GM13976 (cell line): ENCODE measurements around the gene AQP12A.

Experiments used
- DNase-seq: peaks from one replicate; pipeline ENCODE4 v3.0.0; 2012; ENCODE audit warnings: low spot score
- in situ Hi-C: fragments of 300-500 bp; cut with MboI; formaldehyde crosslinking; loops from one replicate; pipeline ENCODE4 v1.12.0; 2022; ENCODE audit warnings: low sequenced_read_pairs, mixed read lengths, inconsistent platforms; ENCODE audit not compliant: unreplicated experiment
- TF ChIP-seq, protein P1 (sequence below): IDR thresholded peaks from 2 replicates; pipeline ENCODE4 v1.5.1; 2012; ENCODE audit warnings: borderline replicate concordance, mild to moderate bottlenecking; ENCODE audit not compliant: insufficient read depth; ENCODE audit errors: extremely low read depth, missing control alignments, control extremely low read depth

Gene AQP12A

DNA sequence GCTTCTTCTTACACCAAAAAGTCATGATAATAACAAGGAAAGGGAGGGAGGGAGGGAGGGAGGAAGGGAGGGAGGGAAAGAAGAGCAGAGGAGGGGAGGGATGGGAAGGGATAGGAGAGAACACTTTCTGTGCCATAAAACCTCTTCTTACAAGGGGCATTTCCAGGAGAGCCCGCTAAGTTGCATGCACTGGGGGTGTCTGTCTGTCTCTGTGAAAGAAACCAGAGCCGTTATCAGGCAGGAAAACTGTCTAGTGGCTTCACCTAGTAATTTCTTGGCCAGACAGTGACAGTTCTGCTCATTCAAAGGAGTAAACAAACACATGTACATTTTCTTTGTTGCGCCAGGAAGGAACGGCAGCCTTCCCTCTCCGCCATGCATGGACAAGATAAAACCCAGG lies 45.8 kb downstream of the AQP12A start:
- in situ Hi-C loops, result no loop called here
- no peak for DNase-seq
- TF ChIP-seq, protein P1, sequence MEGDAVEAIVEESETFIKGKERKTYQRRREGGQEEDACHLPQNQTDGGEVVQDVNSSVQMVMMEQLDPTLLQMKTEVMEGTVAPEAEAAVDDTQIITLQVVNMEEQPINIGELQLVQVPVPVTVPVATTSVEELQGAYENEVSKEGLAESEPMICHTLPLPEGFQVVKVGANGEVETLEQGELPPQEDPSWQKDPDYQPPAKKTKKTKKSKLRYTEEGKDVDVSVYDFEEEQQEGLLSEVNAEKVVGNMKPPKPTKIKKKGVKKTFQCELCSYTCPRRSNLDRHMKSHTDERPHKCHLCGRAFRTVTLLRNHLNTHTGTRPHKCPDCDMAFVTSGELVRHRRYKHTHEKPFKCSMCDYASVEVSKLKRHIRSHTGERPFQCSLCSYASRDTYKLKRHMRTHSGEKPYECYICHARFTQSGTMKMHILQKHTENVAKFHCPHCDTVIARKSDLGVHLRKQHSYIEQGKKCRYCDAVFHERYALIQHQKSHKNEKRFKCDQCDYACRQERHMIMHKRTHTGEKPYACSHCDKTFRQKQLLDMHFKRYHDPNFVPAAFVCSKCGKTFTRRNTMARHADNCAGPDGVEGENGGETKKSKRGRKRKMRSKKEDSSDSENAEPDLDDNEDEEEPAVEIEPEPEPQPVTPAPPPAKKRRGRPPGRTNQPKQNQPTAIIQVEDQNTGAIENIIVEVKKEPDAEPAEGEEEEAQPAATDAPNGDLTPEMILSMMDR, result no peak

DNA sequence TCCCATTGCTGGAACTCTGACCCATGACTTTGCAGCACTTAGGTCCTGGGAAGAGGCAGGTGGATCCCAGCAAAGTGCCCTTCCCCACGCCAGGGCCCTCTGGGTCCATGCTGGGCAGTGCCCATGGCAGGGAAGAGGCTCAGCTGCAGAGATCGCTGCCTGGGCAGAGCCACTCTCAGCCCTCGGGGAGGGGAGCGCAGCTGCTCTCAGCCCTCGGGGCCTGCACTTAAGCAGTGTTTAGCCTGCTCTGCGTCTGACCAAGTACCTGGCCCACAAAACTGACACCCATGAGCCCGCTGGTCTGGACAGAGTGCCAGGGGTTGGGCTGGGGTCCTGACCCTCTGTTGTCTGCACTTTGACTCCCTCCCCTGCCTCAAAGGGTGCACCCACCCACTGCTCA lies 46.3 kb downstream of the AQP12A start:
- TF ChIP-seq, protein P1, result no peak
- in situ Hi-C loops, result no loop called here
- DNase-seq, result no peak

- in situ Hi-C loops, result no loop called here
- DNase-seq, result no peak
- TF ChIP-seq, protein P1, result no peak
Measured at GRCh38 chr2:240739797-240740196, 48.1 kb downstream of the AQP12A start.

- no peak for DNase-seq
- TF ChIP-seq, protein P1, result no peak
- in situ Hi-C loops, result no loop called here
Measured at GRCh38 chr2:240741091-240741490, 49.4 kb downstream of the AQP12A start.

DNA sequence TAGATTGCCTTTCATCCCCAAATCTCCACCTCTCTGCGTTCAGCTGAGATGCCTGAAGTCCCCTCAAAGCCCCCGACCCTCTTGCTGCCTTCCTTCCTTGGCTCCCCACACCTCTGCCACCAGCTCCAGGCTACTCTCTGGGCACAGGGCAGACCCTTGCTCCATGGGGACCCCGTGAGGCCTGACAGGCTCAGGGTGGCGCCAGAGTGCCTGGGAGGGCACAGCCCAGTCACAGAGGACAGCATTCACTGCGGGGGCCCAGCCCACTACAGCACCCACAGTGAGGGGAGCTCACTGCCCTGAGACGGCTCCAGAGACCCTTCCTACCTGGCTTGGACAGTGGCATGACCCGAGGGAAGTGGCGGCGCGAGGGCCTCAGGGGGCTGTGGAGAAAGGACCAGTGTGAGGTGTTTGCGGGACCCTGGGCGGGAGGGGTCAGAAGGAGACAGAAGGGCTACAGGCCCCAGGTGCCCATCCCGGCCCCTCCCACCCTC lies 51.0 kb downstream of the AQP12A start:
- TF ChIP-seq, protein P1, result no peak
- in situ Hi-C loops, result no loop called here
- DNase-seq, result no peak

- TF ChIP-seq, protein P1, result no peak
- no peak for DNase-seq
- in situ Hi-C loops, result no loop called here
Measured at GRCh38 chr2:240745456-240745855, 53.8 kb downstream of the AQP12A start.

GRCh38 chr2:240745962-240746361 lies 54.3 kb downstream of the AQP12A start:
- in situ Hi-C loops, result no loop called here
- TF ChIP-seq, protein P1, result no peak
- DNase-seq, result no peak
